ENCODE results near the gene MRPL58.
"Not testable (repeated sequence)": the region's sequence is repeated elsewhere in the genome, so short reads cannot be mapped to it uniquely, and the experiment has no call there.

The MRPL58 gene

DNA sequence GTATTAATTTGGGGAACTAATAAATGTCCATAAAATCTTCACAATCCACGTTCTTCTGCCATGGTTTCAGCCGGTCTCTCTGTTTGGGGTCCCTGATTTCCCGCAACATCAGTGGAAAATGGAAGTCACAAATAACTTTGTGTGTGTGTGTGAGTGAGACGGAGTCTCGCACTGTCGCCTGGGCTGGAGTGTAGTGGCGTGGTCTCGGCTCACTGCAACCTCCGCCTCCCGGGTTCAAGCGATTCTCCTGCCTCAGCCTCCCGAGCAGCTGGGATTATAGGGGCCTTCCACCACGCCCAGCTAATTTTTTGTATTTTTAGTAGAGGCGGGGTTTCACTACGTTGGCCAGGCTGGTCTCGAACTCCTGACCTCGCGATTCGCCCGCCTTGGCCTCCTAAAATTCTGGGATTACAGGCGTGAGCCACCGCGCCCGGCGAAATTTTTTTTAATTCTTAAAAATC lies 33.5 kb downstream of the MRPL58 start:
- H3K9me3 ChIP-seq (ENCODE audit: control insufficient read depth, insufficient read depth, low read depth, low read length); H3K4me1 ChIP-seq (ENCODE audit: control insufficient read depth, insufficient read depth, low read length): not testable (repeated sequence)
- POLR2A ChIA-PET, result interaction anchor here (0.9 to 4.8 kb wide), 8 partner anchors 9 to 79 kb away, joined by 3 to 44 read pairs (median 5); partner anchors contain the start of genes ARMC7, CDR2L and MRPL58
- Histone ChIP-seq H3K27ac (ENCODE audit: extremely low read depth, low read depth, low read length) (peak overlapping the region; percentile 76; the same call in 1 of the 2 replicates), H3K36me3 (ENCODE audit: control insufficient read depth in 2 of 2, insufficient read depth in 1 of 2, low read length in 2 of 2) (peaks cover 15 to 35% of the 10 kb centered on the region in 2 experiments), H3K4me3 (ENCODE audit: low read depth, low read length) (peak overlapping the region; percentile 99)
- TF ChIP-seq ZNF600 (tag by site-specific recombination; IDR thresholded peaks at IDR 0.05) (peak; percentile 34; the same call in 1 of the 2 replicates), KLF1 (tag by site-specific recombination; IDR thresholded peaks at IDR 0.05) (peak; percentile 14; the same call in 1 of the 2 replicates), KLF7 (tag by site-specific recombination; IDR thresholded peaks at IDR 0.05; ENCODE audit: borderline replicate concordance) (0 out of 2 replicates have a peak, but pooled peaks have one; percentile 10), ZFP69B (tag by site-specific recombination; IDR thresholded peaks at IDR 0.05) (0 out of 2 replicates have a peak, but pooled peaks have one; percentile 14)
- TF ChIP-seq, protein P1, sequence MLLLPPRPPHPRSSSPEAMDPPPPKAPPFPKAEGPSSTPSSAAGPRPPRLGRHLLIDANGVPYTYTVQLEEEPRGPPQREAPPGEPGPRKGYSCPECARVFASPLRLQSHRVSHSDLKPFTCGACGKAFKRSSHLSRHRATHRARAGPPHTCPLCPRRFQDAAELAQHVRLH (tag by site-specific recombination; IDR thresholded peaks at IDR 0.05), result 0 out of 2 replicates have a peak, but pooled peaks have one; percentile 10
- TF ChIP-seq, protein P2, sequence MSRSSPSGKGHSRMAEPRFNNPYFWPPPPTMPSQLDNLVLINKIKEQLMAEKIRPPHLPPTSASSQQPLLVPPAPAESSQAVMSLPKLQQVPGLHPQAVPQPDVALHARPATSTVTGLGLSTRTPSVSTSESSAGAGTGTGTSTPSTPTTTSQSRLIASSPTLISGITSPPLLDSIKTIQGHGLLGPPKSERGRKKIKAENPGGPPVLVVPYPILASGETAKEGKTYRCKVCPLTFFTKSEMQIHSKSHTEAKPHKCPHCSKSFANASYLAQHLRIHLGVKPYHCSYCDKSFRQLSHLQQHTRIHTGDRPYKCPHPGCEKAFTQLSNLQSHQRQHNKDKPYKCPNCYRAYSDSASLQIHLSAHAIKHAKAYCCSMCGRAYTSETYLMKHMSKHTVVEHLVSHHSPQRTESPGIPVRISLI (tag by site-specific recombination; IDR thresholded peaks at IDR 0.05), result peak; percentile 87
- CTCF ChIA-PET, result interaction anchor here (1.2 to 1.3 kb wide), 2 partner anchors 68 to 84 kb away, joined by 3 to 4 read pairs; no protein-coding TSS in a partner anchor

DNA sequence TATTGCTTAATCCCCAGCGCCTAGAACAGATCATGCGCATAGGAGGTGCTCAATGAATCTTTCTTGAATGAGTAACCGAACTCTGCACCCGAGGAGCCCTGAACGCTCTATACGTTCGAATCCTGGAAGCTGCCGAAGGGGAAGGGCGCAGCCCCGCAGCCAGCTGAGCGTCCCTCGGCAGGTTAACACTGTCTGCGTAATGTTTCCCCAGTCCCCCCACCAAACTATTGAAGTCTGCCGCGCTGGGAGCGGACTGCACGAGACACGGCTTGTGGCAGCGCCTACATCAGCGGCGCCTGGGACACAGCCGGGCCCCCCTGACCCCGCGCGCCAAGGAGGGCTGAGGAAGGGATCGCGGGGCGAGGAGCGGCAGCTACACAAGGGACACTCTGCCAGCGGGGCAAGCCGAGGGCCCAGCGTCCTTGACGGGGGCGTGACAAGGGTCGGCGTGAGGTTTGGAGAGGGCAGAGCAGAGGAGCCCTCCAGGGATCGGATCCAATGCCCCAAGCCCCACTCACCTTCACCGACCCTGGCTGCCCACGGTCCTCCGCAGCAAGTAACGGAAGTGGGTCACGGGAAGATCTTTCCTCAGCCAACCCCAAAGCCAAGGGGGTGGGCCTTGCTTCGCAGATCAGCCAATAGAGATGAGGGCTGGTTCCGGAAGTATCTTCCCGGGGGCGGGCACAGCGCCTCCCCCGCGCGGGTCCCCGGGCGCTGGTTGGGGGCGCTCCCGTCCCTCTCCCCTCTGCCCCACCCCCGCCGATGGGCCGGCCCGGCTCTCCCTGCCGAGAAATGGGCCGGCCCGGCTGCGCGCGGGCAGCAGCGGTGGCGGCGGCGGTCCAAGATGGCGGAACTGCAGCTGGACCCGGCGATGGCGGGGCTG lies 34.2 kb downstream of the MRPL58 start, which contains the start of the genes ATP5PD and KCTD2:
Gene ATP5PD (minus strand): TSS at position 563 of the 883 bp plus-strand sequence. CDS start 4,319 bp downstream, outside the sequence.
Gene KCTD2 (plus strand): TSS at position 819 of the 883 bp plus-strand sequence. CDS start 26 bp downstream, at position 845.
- Histone ChIP-seq H3K4me3 (ENCODE audit: low read depth, low read length) (peak within 1 kb of the TSS; percentile 99), H3K4me1 (ENCODE audit: control insufficient read depth, insufficient read depth, low read length) (peaks cover 8% of the 10 kb centered on the region; the same call in 1 of the 2 replicates), H3K9me3 (ENCODE audit: control insufficient read depth, insufficient read depth, low read depth, low read length) (no peaks in the 10 kb centered on the region), H3K36me3 (ENCODE audit: control insufficient read depth in 2 of 2, insufficient read depth in 1 of 2, low read length in 2 of 2) (peaks cover 16 to 33% of the 10 kb centered on the region in 2 experiments), H3K27ac (ENCODE audit: extremely low read depth, low read depth, low read length) (peak within 1 kb of the TSS; percentile 92)
- ChIA-PET CTCF (interaction anchor here (0.5 to 2.3 kb wide), 4 partner anchors 14 to 122 kb away, joined by 3 to 14 read pairs (median 4); no protein-coding TSS in a partner anchor), POLR2A (interaction anchor here (0.5 to 4.8 kb wide), 12 partner anchors 10 to 347 kb away, joined by 3 to 44 read pairs (median 5); partner anchors contain the start of genes ARMC7, CDR2L and MRPL58)
- TF ChIP-seq ZNF530 (tag by site-specific recombination; IDR thresholded peaks at IDR 0.05; ENCODE audit: low read depth) (no peak), ZNF112 (tag by site-specific recombination; IDR thresholded peaks at IDR 0.05) (no peak), ZNF10 (tag by site-specific recombination; IDR thresholded peaks at IDR 0.05) (peak; percentile 78), ZNF571 (tag by site-specific recombination; IDR thresholded peaks at IDR 0.05) (no peak), ZBTB20 (tag by site-specific recombination; IDR thresholded peaks at IDR 0.05) (peak; percentile 94), ZNF747 (tag by site-specific recombination; IDR thresholded peaks at IDR 0.05) (no peak), REPIN1 (tag by site-specific recombination; IDR thresholded peaks at IDR 0.05; ENCODE audit: low read depth) (no peak), SETDB1 (IDR thresholded peaks at IDR 0.05; ENCODE audit: insufficient read length, low read length) (no peak), ZNF223 (tag by site-specific recombination; IDR thresholded peaks at IDR 0.05) (no peak), ZNF404 (tag by site-specific recombination; IDR thresholded peaks at IDR 0.05) (no peak), ZNF585B (tag by site-specific recombination; IDR thresholded peaks at IDR 0.05) (no peak)
- TF ChIP-seq, protein P3, sequence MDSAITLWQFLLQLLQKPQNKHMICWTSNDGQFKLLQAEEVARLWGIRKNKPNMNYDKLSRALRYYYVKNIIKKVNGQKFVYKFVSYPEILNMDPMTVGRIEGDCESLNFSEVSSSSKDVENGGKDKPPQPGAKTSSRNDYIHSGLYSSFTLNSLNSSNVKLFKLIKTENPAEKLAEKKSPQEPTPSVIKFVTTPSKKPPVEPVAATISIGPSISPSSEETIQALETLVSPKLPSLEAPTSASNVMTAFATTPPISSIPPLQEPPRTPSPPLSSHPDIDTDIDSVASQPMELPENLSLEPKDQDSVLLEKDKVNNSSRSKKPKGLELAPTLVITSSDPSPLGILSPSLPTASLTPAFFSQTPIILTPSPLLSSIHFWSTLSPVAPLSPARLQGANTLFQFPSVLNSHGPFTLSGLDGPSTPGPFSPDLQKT (IDR thresholded peaks at IDR 0.05; ENCODE audit: borderline replicate concordance, low read depth, low read length), result no peak; the same call in 1 of the 2 replicates
- TF ChIP-seq, protein P4, sequence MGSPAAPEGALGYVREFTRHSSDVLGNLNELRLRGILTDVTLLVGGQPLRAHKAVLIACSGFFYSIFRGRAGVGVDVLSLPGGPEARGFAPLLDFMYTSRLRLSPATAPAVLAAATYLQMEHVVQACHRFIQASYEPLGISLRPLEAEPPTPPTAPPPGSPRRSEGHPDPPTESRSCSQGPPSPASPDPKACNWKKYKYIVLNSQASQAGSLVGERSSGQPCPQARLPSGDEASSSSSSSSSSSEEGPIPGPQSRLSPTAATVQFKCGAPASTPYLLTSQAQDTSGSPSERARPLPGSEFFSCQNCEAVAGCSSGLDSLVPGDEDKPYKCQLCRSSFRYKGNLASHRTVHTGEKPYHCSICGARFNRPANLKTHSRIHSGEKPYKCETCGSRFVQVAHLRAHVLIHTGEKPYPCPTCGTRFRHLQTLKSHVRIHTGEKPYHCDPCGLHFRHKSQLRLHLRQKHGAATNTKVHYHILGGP (tag by site-specific recombination; IDR thresholded peaks at IDR 0.05), result no peak
- TF ChIP-seq, protein P5, sequence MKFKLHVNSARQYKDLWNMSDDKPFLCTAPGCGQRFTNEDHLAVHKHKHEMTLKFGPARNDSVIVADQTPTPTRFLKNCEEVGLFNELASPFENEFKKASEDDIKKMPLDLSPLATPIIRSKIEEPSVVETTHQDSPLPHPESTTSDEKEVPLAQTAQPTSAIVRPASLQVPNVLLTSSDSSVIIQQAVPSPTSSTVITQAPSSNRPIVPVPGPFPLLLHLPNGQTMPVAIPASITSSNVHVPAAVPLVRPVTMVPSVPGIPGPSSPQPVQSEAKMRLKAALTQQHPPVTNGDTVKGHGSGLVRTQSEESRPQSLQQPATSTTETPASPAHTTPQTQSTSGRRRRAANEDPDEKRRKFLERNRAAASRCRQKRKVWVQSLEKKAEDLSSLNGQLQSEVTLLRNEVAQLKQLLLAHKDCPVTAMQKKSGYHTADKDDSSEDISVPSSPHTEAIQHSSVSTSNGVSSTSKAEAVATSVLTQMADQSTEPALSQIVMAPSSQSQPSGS (tag by site-specific recombination; IDR thresholded peaks at IDR 0.05; ENCODE audit: low read depth), result no peak
- TF ChIP-seq, protein P6, sequence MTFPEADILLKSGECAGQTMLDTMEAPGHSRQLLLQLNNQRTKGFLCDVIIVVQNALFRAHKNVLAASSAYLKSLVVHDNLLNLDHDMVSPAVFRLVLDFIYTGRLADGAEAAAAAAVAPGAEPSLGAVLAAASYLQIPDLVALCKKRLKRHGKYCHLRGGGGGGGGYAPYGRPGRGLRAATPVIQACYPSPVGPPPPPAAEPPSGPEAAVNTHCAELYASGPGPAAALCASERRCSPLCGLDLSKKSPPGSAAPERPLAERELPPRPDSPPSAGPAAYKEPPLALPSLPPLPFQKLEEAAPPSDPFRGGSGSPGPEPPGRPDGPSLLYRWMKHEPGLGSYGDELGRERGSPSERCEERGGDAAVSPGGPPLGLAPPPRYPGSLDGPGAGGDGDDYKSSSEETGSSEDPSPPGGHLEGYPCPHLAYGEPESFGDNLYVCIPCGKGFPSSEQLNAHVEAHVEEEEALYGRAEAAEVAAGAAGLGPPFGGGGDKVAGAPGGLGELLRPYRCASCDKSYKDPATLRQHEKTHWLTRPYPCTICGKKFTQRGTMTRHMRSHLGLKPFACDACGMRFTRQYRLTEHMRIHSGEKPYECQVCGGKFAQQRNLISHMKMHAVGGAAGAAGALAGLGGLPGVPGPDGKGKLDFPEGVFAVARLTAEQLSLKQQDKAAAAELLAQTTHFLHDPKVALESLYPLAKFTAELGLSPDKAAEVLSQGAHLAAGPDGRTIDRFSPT (tag by site-specific recombination; IDR thresholded peaks at IDR 0.05), result peak; percentile 86
- TF ChIP-seq, protein P7, sequence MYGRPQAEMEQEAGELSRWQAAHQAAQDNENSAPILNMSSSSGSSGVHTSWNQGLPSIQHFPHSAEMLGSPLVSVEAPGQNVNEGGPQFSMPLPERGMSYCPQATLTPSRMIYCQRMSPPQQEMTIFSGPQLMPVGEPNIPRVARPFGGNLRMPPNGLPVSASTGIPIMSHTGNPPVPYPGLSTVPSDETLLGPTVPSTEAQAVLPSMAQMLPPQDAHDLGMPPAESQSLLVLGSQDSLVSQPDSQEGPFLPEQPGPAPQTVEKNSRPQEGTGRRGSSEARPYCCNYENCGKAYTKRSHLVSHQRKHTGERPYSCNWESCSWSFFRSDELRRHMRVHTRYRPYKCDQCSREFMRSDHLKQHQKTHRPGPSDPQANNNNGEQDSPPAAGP (tag by site-specific recombination; IDR thresholded peaks at IDR 0.05), result peak; percentile 52
- TF ChIP-seq, protein P1 (tag by site-specific recombination; IDR thresholded peaks at IDR 0.05), result no peak
